Fibroblast of lung (primary cell): ENCODE results near the gene NOP56. TPM values are rescaled to one million over a fixed set of nuclear protein-coding genes. Genes with fewer than 3 reads are reported as not detected.

Source experiments
- DNase-seq, 2 donors: peaks; one replicate each; pipeline versions ENCODE4 v3.0.0 to v3.0.0-alpha.2; 2010; ENCODE audit warnings: low read depth in 2 of 2
- H2AFZ ChIP-seq: 2 replicates; pipeline ENCODE4 v1.5.1; 2012; ENCODE audit warnings: low read length, control low read depth, inconsistent platforms
- H3K27ac ChIP-seq: 2 replicates; pipeline ENCODE4 v1.5.1; 2011; ENCODE audit warnings: low read length, control low read depth; ENCODE audit not compliant: insufficient read depth
- H3K27me3 ChIP-seq: 2 replicates; pipeline ENCODE4 v1.5.1; 2011; ENCODE audit warnings: mild to moderate bottlenecking, low read length; ENCODE audit not compliant: control insufficient read depth, insufficient read depth
- H3K36me3 ChIP-seq: 2 replicates; pipeline ENCODE4 v1.5.1; 2011; ENCODE audit warnings: low read length; ENCODE audit not compliant: control insufficient read depth, insufficient read depth
- H3K4me1 ChIP-seq: 2 replicates; pipeline ENCODE4 v1.5.1; 2011; ENCODE audit warnings: low read length; ENCODE audit not compliant: control insufficient read depth, insufficient read depth; ENCODE audit errors: extremely low read depth
- H3K4me2 ChIP-seq: 2 replicates; pipeline ENCODE4 v1.5.1; 2011; ENCODE audit warnings: low read length, control low read depth; ENCODE audit not compliant: insufficient read depth; ENCODE audit errors: extremely low read depth
- H3K4me3 ChIP-seq, 4 experiments: fragments of 200-600 bp in 1 of 4; sonication (generic) in 1 of 4; replicated peaks in 1 of 4; 2 replicates each; pipeline ENCODE4 v1.5.1; 2011 to 2016; ENCODE audit warnings: low read length in 4 of 4, low read depth in 3 of 4, mild to moderate bottlenecking in 3 of 4, control low read depth in 2 of 4, inconsistent platforms in 1 of 4, mixed read lengths in 1 of 4; ENCODE audit not compliant: insufficient read depth in 1 of 4; ENCODE audit errors: control extremely low read depth in 1 of 4
- H3K79me2 ChIP-seq: 2 replicates; pipeline ENCODE4 v1.5.1; 2012; ENCODE audit warnings: mild to moderate bottlenecking, low read length, inconsistent platforms; ENCODE audit not compliant: control insufficient read depth, insufficient read depth
- H3K9ac ChIP-seq: 2 replicates; pipeline ENCODE4 v1.5.1; 2011; ENCODE audit warnings: mild to moderate bottlenecking, low read length, control low read depth; ENCODE audit not compliant: insufficient read depth
- H3K9me3 ChIP-seq: 2 replicates; pipeline ENCODE4 v1.5.1; 2012; ENCODE audit warnings: low read depth, low read length; ENCODE audit not compliant: control insufficient read depth, insufficient read depth
- H4K20me1 ChIP-seq: 2 replicates; pipeline ENCODE4 v1.5.1; 2011; ENCODE audit warnings: low read length; ENCODE audit not compliant: control insufficient read depth, insufficient read depth; ENCODE audit errors: extremely low read depth
- EZH2 ChIP-seq: IDR thresholded peaks from 2 replicates; pipeline ENCODE4 v1.5.1; 2012; ENCODE audit warnings: low read length, control low read depth, mild to moderate bottlenecking; ENCODE audit errors: missing control alignments
- polyA plus RNA-seq, 2 donors: library from polyadenylated mRNA; depleted of rRNA in 1 of 2; stranded (reverse) in 1 of 2; unstranded in 1 of 2; fragments of >200 nt; gene quantifications; 2 replicates each; pipeline ENCODE4 v1.2.1, GENCODE V29; 2011 to 2012; ENCODE audit warnings: missing spikeins in 1 of 2
- total RNA-seq: library from RNA; depleted of rRNA; stranded (reverse); fragments of >200 nt; gene quantifications from 2 replicates; pipeline ENCODE4 v1.2.1, GENCODE V29; 2014
- TF ChIP-seq, protein P1 (sequence below), 2 donors: IDR thresholded peaks in 1 of 2; conservative IDR thresholded peaks in 1 of 2; 1 replicate in 1 of 2; 2 replicates in 1 of 2; pipeline ENCODE4 v1.5.1; 2011 to 2012; ENCODE audit warnings: low read length in 2 of 2, control low read depth in 1 of 2, inconsistent platforms in 1 of 2, low read depth in 1 of 2, mild to moderate bottlenecking in 1 of 2

NOP56 gene
- total and polyA plus RNA-seq, 2 donors (not counting 1 experiment from before 2014, with no cell fraction given): 108 to 117 TPM

DNA sequence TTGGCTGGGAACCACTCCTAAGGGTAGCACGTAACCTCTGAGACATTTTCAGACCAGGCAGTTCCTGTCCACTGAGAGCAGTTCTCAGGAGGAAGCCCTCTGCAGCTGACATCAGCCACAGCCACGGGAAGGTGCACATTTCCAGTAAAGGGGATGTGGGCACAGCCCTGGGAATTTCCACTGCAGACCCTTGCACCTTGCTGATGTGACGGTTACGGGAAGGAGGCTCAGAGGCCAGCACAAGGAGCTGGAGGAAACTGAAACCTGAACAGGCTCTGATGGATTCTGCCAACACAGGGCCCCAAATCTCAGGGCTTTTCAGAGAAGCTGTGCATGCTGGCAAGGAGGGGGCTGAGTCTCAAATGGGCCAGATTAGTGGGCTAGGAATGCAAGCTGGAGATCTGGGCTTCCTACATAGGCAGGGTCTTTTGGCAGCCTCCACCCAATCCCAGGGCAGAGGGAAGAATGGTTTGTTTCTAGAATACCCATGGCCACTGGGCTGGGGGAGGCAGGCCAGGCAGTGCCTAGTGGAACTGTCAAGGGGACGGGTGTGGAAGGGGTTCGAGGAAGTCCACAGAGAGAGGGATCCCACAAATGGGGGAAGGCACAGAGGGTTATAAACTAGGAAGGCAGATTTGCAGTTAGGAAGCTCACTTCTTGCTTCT lies 54.4 kb downstream of the NOP56 start:
- H3K9ac ChIP-seq: no peak overlapping the region
- H2AFZ ChIP-seq: no peak overlapping the region
- H3K79me2 ChIP-seq: no peaks in the 10 kb centered on the region
- no peak for TF ChIP-seq EZH2
- TF ChIP-seq, protein P1, sequence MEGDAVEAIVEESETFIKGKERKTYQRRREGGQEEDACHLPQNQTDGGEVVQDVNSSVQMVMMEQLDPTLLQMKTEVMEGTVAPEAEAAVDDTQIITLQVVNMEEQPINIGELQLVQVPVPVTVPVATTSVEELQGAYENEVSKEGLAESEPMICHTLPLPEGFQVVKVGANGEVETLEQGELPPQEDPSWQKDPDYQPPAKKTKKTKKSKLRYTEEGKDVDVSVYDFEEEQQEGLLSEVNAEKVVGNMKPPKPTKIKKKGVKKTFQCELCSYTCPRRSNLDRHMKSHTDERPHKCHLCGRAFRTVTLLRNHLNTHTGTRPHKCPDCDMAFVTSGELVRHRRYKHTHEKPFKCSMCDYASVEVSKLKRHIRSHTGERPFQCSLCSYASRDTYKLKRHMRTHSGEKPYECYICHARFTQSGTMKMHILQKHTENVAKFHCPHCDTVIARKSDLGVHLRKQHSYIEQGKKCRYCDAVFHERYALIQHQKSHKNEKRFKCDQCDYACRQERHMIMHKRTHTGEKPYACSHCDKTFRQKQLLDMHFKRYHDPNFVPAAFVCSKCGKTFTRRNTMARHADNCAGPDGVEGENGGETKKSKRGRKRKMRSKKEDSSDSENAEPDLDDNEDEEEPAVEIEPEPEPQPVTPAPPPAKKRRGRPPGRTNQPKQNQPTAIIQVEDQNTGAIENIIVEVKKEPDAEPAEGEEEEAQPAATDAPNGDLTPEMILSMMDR (conservative IDR thresholded peaks at IDR 0.05 in 1 of 2, IDR thresholded peaks at IDR 0.05 in 1 of 2; ENCODE audit: low read depth in 1 of 2, low read length in 2 of 2): no peak
- H3K4me3 ChIP-seq: no peak overlapping the region
- H3K27ac ChIP-seq: no peak overlapping the region
- no peaks in the 10 kb centered on the region for H3K36me3 ChIP-seq
- no peaks in the 10 kb centered on the region for H3K9me3 ChIP-seq
- DNase-seq: no peak
- H3K4me2 ChIP-seq: no peak overlapping the region
- no peaks in the 10 kb centered on the region for H3K4me1 ChIP-seq
- no peaks in the 10 kb centered on the region for H3K27me3 ChIP-seq
- H4K20me1 ChIP-seq: no peaks in the 10 kb centered on the region

DNA sequence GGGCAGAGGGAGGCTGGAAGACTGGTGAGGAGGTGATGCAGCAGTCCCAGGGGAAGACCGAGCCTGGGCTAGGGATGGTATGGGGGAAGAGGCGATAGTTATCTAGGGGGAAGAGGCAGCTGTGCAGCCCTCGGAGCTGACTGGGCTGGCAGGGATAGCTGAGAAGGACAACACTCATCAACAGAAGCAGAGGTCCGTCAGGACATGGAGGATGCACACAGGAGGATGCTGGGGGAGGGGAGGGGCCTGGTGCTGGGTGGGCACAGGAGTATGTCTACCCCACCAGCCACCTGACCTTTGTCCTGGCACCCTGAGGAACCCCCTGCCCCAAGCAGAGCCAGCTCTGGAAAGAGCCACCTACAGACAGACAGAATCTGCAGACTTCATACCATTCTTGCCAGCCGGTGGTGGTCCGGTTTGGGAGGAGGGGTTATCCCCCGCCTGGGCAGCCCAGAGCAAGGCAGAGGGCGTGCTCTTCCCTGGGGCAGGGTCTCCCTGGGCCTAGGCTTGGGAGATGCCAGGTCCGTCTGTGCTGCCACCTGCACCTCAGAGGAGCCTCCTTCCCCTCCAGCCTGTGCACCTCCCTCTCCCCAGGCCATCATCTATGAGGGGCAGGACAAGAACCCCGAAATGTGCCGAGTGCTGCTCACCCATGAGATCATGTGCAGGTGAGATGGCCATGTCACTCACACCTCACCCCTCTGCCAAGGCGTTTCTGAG lies 55.1 kb downstream of the NOP56 start:
- H3K27ac ChIP-seq: no peak overlapping the region
- no peaks in the 10 kb centered on the region for H3K79me2 ChIP-seq
- H3K27me3 ChIP-seq: no peaks in the 10 kb centered on the region
- no peak overlapping the region for H3K9ac ChIP-seq
- no peaks in the 10 kb centered on the region for H3K4me1 ChIP-seq
- no peak overlapping the region for H2AFZ ChIP-seq
- DNase-seq: no peak
- TF ChIP-seq, protein P1 (conservative IDR thresholded peaks at IDR 0.05 in 1 of 2, IDR thresholded peaks at IDR 0.05 in 1 of 2; ENCODE audit: low read depth in 1 of 2, low read length in 2 of 2): no peak
- no peak for TF ChIP-seq EZH2
- H4K20me1 ChIP-seq: no peaks in the 10 kb centered on the region
- H3K4me2 ChIP-seq: no peak overlapping the region
- H3K9me3 ChIP-seq: no peaks in the 10 kb centered on the region
- H3K36me3 ChIP-seq: no peaks in the 10 kb centered on the region
- no peak overlapping the region for H3K4me3 ChIP-seq

Other genes starting within 250 kb of the NOP56 start
- 78.9 and 82.7 TPM in 2 replicates for gene SNRPB, start 181.8 kb upstream of the NOP56 start, total RNA-seq
- 104 and 159 TPM in 2 replicates for gene SNRPB, start 181.8 kb upstream of the NOP56 start, polyA plus RNA-seq
- 13.1 and 15.0 TPM in 2 replicates for gene ZNF343, start 143.7 kb upstream of the NOP56 start, total RNA-seq
- gene ZNF343, start 143.7 kb upstream of the NOP56 start, polyA plus RNA-seq: 7.8 and 11.2 TPM in 2 replicates
- gene TMC2, start 116.1 kb upstream of the NOP56 start, total RNA-seq: under 0.01 TPM in 2 replicates
- gene TMC2, start 116.1 kb upstream of the NOP56 start, polyA plus RNA-seq: not detected in 2 replicates
- gene IDH3B, start 11.6 kb downstream of the NOP56 start, total RNA-seq: 77.0 and 86.0 TPM in 2 replicates
- gene IDH3B, start 11.6 kb downstream of the NOP56 start, polyA plus RNA-seq: 98.2 and 130 TPM in 2 replicates
- gene EBF4, start 40.1 kb downstream of the NOP56 start, total RNA-seq: 0.99 and 2.1 TPM in 2 replicates
- gene EBF4, start 40.1 kb downstream of the NOP56 start, polyA plus RNA-seq: 0.16 and 0.35 TPM in 2 replicates
- gene CPXM1, start 148.0 kb downstream of the NOP56 start, total RNA-seq: 0.50 and 10.3 TPM in 2 replicates
- gene CPXM1, start 148.0 kb downstream of the NOP56 start, polyA plus RNA-seq: 0.92 and 11.2 TPM in 2 replicates
- gene C20orf141, start 162.4 kb downstream of the NOP56 start, total RNA-seq: not detected in 2 replicates
- gene C20orf141, start 162.4 kb downstream of the NOP56 start, polyA plus RNA-seq: 0.36 and 0.57 TPM in 2 replicates
- gene TMEM239, start 163.7 kb downstream of the NOP56 start, total RNA-seq: under 0.01 TPM in 1 of 2 replicates, not detected in the other
- gene TMEM239, start 163.7 kb downstream of the NOP56 start, polyA plus RNA-seq: 0.03 TPM in 1 of 2 replicates, not detected in the other
- gene PCED1A, start 188.0 kb downstream of the NOP56 start, total RNA-seq: 26.4 and 36.0 TPM in 2 replicates
- 10.3 and 16.4 TPM in 2 replicates for gene PCED1A, start 188.0 kb downstream of the NOP56 start, polyA plus RNA-seq
- 46.1 and 48.5 TPM in 2 replicates for gene VPS16, start 188.1 kb downstream of the NOP56 start, total RNA-seq
- 32.2 and 32.9 TPM in 2 replicates for gene VPS16, start 188.1 kb downstream of the NOP56 start, polyA plus RNA-seq
- 22.3 and 27.9 TPM in 2 replicates for gene PTPRA, start 220.8 kb downstream of the NOP56 start, total RNA-seq
- gene PTPRA, start 220.8 kb downstream of the NOP56 start, polyA plus RNA-seq: 106 and 127 TPM in 2 replicates